ENCODE data around the gene CLK2. TPM values are rescaled to one million over a fixed set of nuclear protein-coding genes. Genes with fewer than 3 reads are reported as not detected.
A peak's percentile ranks its signal among the peaks of the same experiment; 100 is the strongest.

Gene CLK2
- total and polyA plus RNA-seq, 4 donors: 8.3 to 28.2 (median 14.8) TPM

GRCh38 chr1:155309423-155310021, 36.2 kb upstream of the CLK2 start:
- TF ChIP-seq REST (IDR thresholded peaks at IDR 0.05): no peak
- peak; percentile 14 for TF ChIP-seq YY1 (IDR thresholded peaks at IDR 0.05)
- 4% methylated on average over 11 of the region's 11 CpGs for WGBS
- peak overlapping the region; percentile 66 to 94 (median 71) for H3K4me3 ChIP-seq (ENCODE audit: low read depth in 1 of 3, low read length in 3 of 3)
- no peak for DNase-seq (ENCODE audit: low spot score)
- H3K27me3 ChIP-seq (ENCODE audit: control insufficient read depth in 4 of 4, insufficient read depth in 4 of 4, low read length in 3 of 4): no peaks in the 10 kb centered on the region
- peaks cover 0 to 13% (median 7%) of the 10 kb centered on the region in 4 donors for H3K36me3 ChIP-seq (ENCODE audit: control insufficient read depth in 4 of 4, insufficient read depth in 3 of 4, low read depth in 1 of 4, low read length in 3 of 4)
- H3K9me3 ChIP-seq (ENCODE audit: control insufficient read depth in 4 of 4, low read length in 3 of 4): no peaks in the 10 kb centered on the region
- peak overlapping the region; percentile 86 to 89 for H3K27ac ChIP-seq (ENCODE audit: low read depth in 1 of 2, low read length in 2 of 2)
- peak overlapping the region; percentile 81 to 99 for H3K9ac ChIP-seq (ENCODE audit: low read depth in 1 of 2, low read length in 2 of 2)
- H3K4me1 ChIP-seq (ENCODE audit: control insufficient read depth in 4 of 4, insufficient read depth in 4 of 4, low read length in 3 of 4): peaks cover 7 to 45% (median 29%) of the 10 kb centered on the region in 4 donors

DNA sequence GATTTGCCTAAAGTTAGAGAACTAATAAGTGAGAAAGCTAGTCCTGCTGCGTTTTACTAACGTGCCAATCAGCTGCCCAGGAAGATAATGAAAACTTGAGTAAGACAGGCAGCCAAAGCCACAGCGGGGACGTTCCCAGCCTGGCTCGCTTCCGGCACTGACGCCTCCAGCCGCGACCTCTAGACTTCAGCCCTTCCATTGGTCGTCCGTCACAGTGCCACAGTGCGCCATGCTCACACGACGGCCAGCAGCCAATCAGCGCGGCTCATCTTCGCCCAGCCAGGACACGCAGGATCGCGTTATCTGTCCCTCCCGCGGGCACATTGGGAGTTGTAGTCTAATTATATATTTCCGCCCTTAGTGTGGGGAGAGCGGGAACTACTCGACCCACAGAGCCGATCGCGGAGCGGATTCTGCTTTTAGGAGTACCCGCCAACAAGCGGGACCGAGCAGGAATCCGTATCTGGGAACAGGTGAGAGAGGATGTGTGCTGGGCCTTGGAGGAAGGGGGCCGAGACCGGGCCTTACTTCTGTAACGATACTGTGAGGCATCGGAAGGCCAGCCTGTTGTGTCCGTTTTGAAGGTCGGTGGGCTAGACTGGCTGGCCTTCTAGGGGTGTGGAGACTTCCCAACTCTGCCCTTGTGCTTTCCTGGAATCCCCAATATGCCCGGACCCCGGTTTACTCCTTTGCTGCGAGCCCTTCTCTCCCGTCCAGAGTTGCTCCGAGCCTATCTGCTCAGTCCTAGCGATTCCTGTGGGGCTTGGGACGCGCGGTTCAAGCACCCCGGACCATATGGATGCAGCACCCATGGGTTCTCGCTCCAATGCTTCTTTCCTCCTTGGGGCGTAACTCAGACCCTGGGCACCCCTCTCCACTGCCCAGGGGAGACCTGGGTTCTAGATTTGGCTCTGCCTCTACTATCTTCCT, 35.5 kb upstream of the CLK2 start, which contains the start of gene FDPS:
Gene FDPS, plus strand, starts transcription at position 374 of the 930 bp plus-strand sequence. CDS start 924 bp downstream, outside the sequence.
- H3K9me3 ChIP-seq (ENCODE audit: control insufficient read depth in 4 of 4, low read length in 3 of 4): no peaks in the 10 kb centered on the region
- H3K27ac ChIP-seq (ENCODE audit: low read depth in 1 of 2, low read length in 2 of 2): peak within 1 kb of the TSS; percentile 86 to 89
- TF ChIP-seq HNF4G (IDR thresholded peaks at IDR 0.05) (peak; percentile 73), EGR1 (IDR thresholded peaks at IDR 0.05; ENCODE audit: low read depth in 2 of 2) (peak in 1 of 2 donors; percentile 37), FOXA1 (IDR thresholded peaks at IDR 0.05) (peak; percentile 8), ZBTB33 (IDR thresholded peaks at IDR 0.05) (peak; percentile 98), GABPA (IDR thresholded peaks at IDR 0.05 in 1 of 2, conservative IDR thresholded peaks at IDR 0.05 in 1 of 2) (peak in 1 of 2 donors; percentile 81), YY1 (IDR thresholded peaks at IDR 0.05) (peak; percentile 94), FOXA2 (IDR thresholded peaks at IDR 0.05) (no peak), JUND (IDR thresholded peaks at IDR 0.05) (peak in 1 of 2 donors; percentile 37), TAF1 (conservative IDR thresholded peaks at IDR 0.05) (peak; percentile 87), SP1 (IDR thresholded peaks at IDR 0.05) (peak; percentile 96), REST (IDR thresholded peaks at IDR 0.05) (peak; percentile 90), RAD21 (IDR thresholded peaks at IDR 0.05) (peak; percentile 41 to 57), HNF4A (conservative IDR thresholded peaks at IDR 0.05) (peak; percentile 87), RXRA (IDR thresholded peaks at IDR 0.05) (peak; percentile 65 to 70), NR2F2 (IDR thresholded peaks at IDR 0.05) (peak; percentile 86)
- TF ChIP-seq, protein P1, sequence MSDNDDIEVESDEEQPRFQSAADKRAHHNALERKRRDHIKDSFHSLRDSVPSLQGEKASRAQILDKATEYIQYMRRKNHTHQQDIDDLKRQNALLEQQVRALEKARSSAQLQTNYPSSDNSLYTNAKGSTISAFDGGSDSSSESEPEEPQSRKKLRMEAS (IDR thresholded peaks at IDR 0.05): peak; percentile 42
- TF ChIP-seq, protein P2, sequence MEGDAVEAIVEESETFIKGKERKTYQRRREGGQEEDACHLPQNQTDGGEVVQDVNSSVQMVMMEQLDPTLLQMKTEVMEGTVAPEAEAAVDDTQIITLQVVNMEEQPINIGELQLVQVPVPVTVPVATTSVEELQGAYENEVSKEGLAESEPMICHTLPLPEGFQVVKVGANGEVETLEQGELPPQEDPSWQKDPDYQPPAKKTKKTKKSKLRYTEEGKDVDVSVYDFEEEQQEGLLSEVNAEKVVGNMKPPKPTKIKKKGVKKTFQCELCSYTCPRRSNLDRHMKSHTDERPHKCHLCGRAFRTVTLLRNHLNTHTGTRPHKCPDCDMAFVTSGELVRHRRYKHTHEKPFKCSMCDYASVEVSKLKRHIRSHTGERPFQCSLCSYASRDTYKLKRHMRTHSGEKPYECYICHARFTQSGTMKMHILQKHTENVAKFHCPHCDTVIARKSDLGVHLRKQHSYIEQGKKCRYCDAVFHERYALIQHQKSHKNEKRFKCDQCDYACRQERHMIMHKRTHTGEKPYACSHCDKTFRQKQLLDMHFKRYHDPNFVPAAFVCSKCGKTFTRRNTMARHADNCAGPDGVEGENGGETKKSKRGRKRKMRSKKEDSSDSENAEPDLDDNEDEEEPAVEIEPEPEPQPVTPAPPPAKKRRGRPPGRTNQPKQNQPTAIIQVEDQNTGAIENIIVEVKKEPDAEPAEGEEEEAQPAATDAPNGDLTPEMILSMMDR (IDR thresholded peaks at IDR 0.05; ENCODE audit: low read depth, low read length, missing input control): peak; percentile 26
- TF ChIP-seq, protein P3, sequence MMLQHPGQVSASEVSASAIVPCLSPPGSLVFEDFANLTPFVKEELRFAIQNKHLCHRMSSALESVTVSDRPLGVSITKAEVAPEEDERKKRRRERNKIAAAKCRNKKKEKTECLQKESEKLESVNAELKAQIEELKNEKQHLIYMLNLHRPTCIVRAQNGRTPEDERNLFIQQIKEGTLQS (IDR thresholded peaks at IDR 0.05): peak; percentile 40
- H3K9ac ChIP-seq (ENCODE audit: low read depth in 1 of 2, low read length in 2 of 2): peak within 1 kb of the TSS; percentile 87 to 99
- H3K4me3 ChIP-seq (ENCODE audit: low read depth in 1 of 3, low read length in 3 of 3): peak within 1 kb of the TSS; percentile 66 to 94 (median 71)
- H3K27me3 ChIP-seq (ENCODE audit: control insufficient read depth in 4 of 4, insufficient read depth in 4 of 4, low read length in 3 of 4): no peaks in the 10 kb centered on the region
- peaks cover 0 to 11% (median 7%) of the 10 kb centered on the region in 4 donors for H3K36me3 ChIP-seq (ENCODE audit: control insufficient read depth in 4 of 4, insufficient read depth in 3 of 4, low read depth in 1 of 4, low read length in 3 of 4)
- peaks cover 7 to 47% (median 30%) of the 10 kb centered on the region in 4 donors for H3K4me1 ChIP-seq (ENCODE audit: control insufficient read depth in 4 of 4, insufficient read depth in 4 of 4, low read length in 3 of 4)
- under 1% methylated on average over 51 of the region's 51 CpGs for WGBS
- peak; percentile 96 for DNase-seq (ENCODE audit: low spot score)
